ENCODE data around the gene SLC1A5. TPM values are rescaled to one million over a fixed set of nuclear protein-coding genes. Genes with fewer than 3 reads are reported as not detected.

The SLC1A5 gene
- total and polyA plus RNA-seq, 2 donors (not counting 3 experiments of a cell fraction or from before 2014, with no cell fraction given): 114 TPM

GRCh38 chr19:46821512-46822409, 33.4 kb upstream of the SLC1A5 start:
- POLR2A ChIA-PET: interaction anchor here (0.6 kb wide), 1 partner anchor 9 kb away, joined by 4 read pairs; no protein-coding TSS in a partner anchor
- dilution Hi-C loops (cut with MboI; ENCODE audit: extremely low pct_ligation_motif_present, low sequenced_read_pairs): no loop called here
- no peaks in the 10 kb centered on the region for H3K79me2 ChIP-seq (ENCODE audit: control insufficient read depth, insufficient read depth, low read length)
- H3K27ac ChIP-seq (ENCODE audit: insufficient read depth, low read depth, low read length): no peak overlapping the region
- DNase-seq (ENCODE audit: low read depth, low spot score) (no peak), FAIRE-seq (no peak)
- H2AFZ ChIP-seq (ENCODE audit: low read depth, low read length): no peak overlapping the region
- no peaks in the 10 kb centered on the region for H3K27me3 ChIP-seq (ENCODE audit: control insufficient read depth in 2 of 2, insufficient read depth in 2 of 2, low read length in 2 of 2)
- no peak overlapping the region for H3K9ac ChIP-seq (replicated peaks; ENCODE audit: extremely low read depth, insufficient read depth, low read length)
- no peaks in the 10 kb centered on the region for H3K9me1 ChIP-seq (replicated peaks; ENCODE audit: control insufficient read depth, extremely low read depth, insufficient read depth, low read length)
- intact Hi-C loops (cut with micrococcal nuclease): no loop called here
- no TSS peak for BruUV-seq (replicated peaks)
- no peak overlapping the region for H3K4me3 ChIP-seq (replicated peaks in 1 of 3; ENCODE audit: insufficient read depth in 1 of 3, low read depth in 1 of 3, low read length in 3 of 3)
- no peaks in the 10 kb centered on the region for H3K4me1 ChIP-seq (ENCODE audit: control insufficient read depth, extremely low read depth, insufficient read depth, low read length)
- CTCF ChIA-PET: interaction anchor here (1.0 to 2.4 kb wide), 6 partner anchors 8 to 64 kb away, joined by 3 to 11 read pairs (median 4); no protein-coding TSS in a partner anchor
- TF ChIP-seq POLR2AphosphoS5 (IDR thresholded peaks at IDR 0.05; ENCODE audit: insufficient read depth, low read depth, low read length) (no peak), MAX (IDR thresholded peaks at IDR 0.05; ENCODE audit: insufficient read depth, insufficient read length) (no peak), MYC (IDR thresholded peaks at IDR 0.05; ENCODE audit: low read depth, low read length) (no peak), JUN (IDR thresholded peaks at IDR 0.05; ENCODE audit: borderline replicate concordance, insufficient read depth, insufficient read length, low read depth) (no peak), POLR2A (IDR thresholded peaks at IDR 0.05; ENCODE audit: low read depth, low read length) (no peak), GATA2 (IDR thresholded peaks at IDR 0.05; ENCODE audit: insufficient read depth, insufficient read length, low read depth, low read length) (no peak), FOS (IDR thresholded peaks at IDR 0.05; ENCODE audit: borderline replicate concordance, insufficient read depth, low read length) (no peak), EZH2 (IDR thresholded peaks at IDR 0.05; ENCODE audit: borderline replicate concordance, low read depth, low read length, severe bottlenecking) (no peak)
- TF ChIP-seq, protein P1, sequence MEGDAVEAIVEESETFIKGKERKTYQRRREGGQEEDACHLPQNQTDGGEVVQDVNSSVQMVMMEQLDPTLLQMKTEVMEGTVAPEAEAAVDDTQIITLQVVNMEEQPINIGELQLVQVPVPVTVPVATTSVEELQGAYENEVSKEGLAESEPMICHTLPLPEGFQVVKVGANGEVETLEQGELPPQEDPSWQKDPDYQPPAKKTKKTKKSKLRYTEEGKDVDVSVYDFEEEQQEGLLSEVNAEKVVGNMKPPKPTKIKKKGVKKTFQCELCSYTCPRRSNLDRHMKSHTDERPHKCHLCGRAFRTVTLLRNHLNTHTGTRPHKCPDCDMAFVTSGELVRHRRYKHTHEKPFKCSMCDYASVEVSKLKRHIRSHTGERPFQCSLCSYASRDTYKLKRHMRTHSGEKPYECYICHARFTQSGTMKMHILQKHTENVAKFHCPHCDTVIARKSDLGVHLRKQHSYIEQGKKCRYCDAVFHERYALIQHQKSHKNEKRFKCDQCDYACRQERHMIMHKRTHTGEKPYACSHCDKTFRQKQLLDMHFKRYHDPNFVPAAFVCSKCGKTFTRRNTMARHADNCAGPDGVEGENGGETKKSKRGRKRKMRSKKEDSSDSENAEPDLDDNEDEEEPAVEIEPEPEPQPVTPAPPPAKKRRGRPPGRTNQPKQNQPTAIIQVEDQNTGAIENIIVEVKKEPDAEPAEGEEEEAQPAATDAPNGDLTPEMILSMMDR (IDR thresholded peaks at IDR 0.05; ENCODE audit: extremely low read depth in 1 of 2, insufficient read depth in 1 of 2, low read depth in 1 of 2, low read length in 2 of 2): no peak
- no peaks in the 10 kb centered on the region for H4K20me1 ChIP-seq (replicated peaks; ENCODE audit: control insufficient read depth, extremely low read depth, insufficient read depth, low read length)
- no peak overlapping the region for H3K4me2 ChIP-seq (ENCODE audit: insufficient read depth, low read length)
- H3K9me3 ChIP-seq (replicated peaks; ENCODE audit: control insufficient read depth, insufficient read depth, low read length): no peaks in the 10 kb centered on the region
- H3K36me3 ChIP-seq (ENCODE audit: control insufficient read depth in 2 of 2, extremely low read depth in 1 of 2, insufficient read depth in 2 of 2, low read length in 2 of 2): no peaks in the 10 kb centered on the region

Data from endothelial cell of umbilical vein (primary cell).